H1 (cell line): ENCODE results near the gene TAF1D. TPM values are rescaled to one million over a fixed set of nuclear protein-coding genes. Genes with fewer than 3 reads are reported as not detected.

ENCODE experiments used
- CEBPB ChIP-seq: IDR thresholded peaks from 2 replicates; pipeline ENCODE4 v1.6.1; 2012; ENCODE audit warnings: low read depth, low read length
- CHD2 ChIP-seq: IDR thresholded peaks from 2 replicates; pipeline ENCODE4 v1.6.1; 2012; ENCODE audit warnings: low read length, improper control_type of control experiment
- PHF8 ChIP-seq: fragments of 200-600 bp; sonication (generic); conservative IDR thresholded peaks from 2 replicates; pipeline ENCODE4 v1.7.1; 2012; ENCODE audit warnings: low read depth, mild to moderate bottlenecking, inconsistent platforms, low read length, moderate library complexity
- SIRT6 ChIP-seq: IDR thresholded peaks from one replicate; pipeline ENCODE4 v1.7.1; 2012; ENCODE audit warnings: low read length, inconsistent platforms
- TAF7 ChIP-seq: optimal IDR thresholded peaks from 2 replicates; pipeline ENCODE3; 2011; ENCODE audit warnings: low read depth, mild to moderate bottlenecking, inconsistent platforms, low read length, moderate library complexity, borderline replicate concordance
- polyA plus RNA-seq, 7 experiments: library from polyadenylated mRNA; depleted of rRNA in 3 of 7; stranded (reverse) in 5 of 7; unstranded in 2 of 7; fragments of >200 nt in 5 of 7; fragments of 200-250 nt in 2 of 7; gene quantifications; 1 replicate in 5 of 7; 2 replicates in 1 of 7; 4 replicates in 1 of 7; pipeline versions ENCODE4 v1.2.1 to v1.2.3, GENCODE V29; 2011 to 2013; ENCODE audit warnings: missing spikeins in 2 of 7, mixed read lengths in 2 of 7
- total RNA-seq: library from RNA; stranded (reverse); fragmentation: NEBNext Ultra II Directional; extraction: Animal tissue kit (Norgen Biotek cat#: 25700); gene quantifications from 2 replicates; pipeline ENCODE4 v1.2.1, GENCODE V29; 2021
- TF ChIP-seq, protein P1 (sequence below): fragments of 300-600 bp; sonication (generic); IDR thresholded peaks from 2 replicates; pipeline ENCODE4 v1.7.1; 2012; ENCODE audit warnings: low read length, moderate library complexity, mild to moderate bottlenecking, inconsistent platforms; ENCODE audit not compliant: insufficient replicate concordance
- TF ChIP-seq, protein P2 (sequence below): IDR thresholded peaks from 2 replicates; pipeline ENCODE4 v1.6.1; 2012; ENCODE audit warnings: inconsistent platforms

Gene TAF1D
- total and polyA plus RNA-seq, 2 of the 8 experiments (the other 6 are each of a cell fraction or from before 2014, with no cell fraction given), result 64.7 to 212 TPM

DNA sequence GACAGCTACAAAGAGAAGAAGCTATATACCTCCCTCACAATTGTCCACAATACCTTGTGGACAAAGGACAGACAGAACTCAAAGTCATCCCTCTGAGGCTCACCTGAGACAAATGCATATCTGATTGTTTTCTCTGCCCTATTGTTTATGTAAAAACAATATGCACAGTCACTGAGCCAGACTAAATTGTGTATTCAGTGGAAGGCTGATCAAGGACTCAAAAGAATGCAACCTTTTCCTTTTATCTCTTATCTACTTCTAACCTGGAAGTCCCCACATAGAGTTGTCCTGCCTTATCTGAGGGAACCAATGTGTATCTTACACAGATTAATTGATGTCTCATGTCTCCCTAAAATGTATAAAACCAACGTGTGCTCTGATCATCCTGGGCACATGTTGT lies 28.9 kb upstream of the TAF1D start (continued):
- TF ChIP-seq, protein P1, sequence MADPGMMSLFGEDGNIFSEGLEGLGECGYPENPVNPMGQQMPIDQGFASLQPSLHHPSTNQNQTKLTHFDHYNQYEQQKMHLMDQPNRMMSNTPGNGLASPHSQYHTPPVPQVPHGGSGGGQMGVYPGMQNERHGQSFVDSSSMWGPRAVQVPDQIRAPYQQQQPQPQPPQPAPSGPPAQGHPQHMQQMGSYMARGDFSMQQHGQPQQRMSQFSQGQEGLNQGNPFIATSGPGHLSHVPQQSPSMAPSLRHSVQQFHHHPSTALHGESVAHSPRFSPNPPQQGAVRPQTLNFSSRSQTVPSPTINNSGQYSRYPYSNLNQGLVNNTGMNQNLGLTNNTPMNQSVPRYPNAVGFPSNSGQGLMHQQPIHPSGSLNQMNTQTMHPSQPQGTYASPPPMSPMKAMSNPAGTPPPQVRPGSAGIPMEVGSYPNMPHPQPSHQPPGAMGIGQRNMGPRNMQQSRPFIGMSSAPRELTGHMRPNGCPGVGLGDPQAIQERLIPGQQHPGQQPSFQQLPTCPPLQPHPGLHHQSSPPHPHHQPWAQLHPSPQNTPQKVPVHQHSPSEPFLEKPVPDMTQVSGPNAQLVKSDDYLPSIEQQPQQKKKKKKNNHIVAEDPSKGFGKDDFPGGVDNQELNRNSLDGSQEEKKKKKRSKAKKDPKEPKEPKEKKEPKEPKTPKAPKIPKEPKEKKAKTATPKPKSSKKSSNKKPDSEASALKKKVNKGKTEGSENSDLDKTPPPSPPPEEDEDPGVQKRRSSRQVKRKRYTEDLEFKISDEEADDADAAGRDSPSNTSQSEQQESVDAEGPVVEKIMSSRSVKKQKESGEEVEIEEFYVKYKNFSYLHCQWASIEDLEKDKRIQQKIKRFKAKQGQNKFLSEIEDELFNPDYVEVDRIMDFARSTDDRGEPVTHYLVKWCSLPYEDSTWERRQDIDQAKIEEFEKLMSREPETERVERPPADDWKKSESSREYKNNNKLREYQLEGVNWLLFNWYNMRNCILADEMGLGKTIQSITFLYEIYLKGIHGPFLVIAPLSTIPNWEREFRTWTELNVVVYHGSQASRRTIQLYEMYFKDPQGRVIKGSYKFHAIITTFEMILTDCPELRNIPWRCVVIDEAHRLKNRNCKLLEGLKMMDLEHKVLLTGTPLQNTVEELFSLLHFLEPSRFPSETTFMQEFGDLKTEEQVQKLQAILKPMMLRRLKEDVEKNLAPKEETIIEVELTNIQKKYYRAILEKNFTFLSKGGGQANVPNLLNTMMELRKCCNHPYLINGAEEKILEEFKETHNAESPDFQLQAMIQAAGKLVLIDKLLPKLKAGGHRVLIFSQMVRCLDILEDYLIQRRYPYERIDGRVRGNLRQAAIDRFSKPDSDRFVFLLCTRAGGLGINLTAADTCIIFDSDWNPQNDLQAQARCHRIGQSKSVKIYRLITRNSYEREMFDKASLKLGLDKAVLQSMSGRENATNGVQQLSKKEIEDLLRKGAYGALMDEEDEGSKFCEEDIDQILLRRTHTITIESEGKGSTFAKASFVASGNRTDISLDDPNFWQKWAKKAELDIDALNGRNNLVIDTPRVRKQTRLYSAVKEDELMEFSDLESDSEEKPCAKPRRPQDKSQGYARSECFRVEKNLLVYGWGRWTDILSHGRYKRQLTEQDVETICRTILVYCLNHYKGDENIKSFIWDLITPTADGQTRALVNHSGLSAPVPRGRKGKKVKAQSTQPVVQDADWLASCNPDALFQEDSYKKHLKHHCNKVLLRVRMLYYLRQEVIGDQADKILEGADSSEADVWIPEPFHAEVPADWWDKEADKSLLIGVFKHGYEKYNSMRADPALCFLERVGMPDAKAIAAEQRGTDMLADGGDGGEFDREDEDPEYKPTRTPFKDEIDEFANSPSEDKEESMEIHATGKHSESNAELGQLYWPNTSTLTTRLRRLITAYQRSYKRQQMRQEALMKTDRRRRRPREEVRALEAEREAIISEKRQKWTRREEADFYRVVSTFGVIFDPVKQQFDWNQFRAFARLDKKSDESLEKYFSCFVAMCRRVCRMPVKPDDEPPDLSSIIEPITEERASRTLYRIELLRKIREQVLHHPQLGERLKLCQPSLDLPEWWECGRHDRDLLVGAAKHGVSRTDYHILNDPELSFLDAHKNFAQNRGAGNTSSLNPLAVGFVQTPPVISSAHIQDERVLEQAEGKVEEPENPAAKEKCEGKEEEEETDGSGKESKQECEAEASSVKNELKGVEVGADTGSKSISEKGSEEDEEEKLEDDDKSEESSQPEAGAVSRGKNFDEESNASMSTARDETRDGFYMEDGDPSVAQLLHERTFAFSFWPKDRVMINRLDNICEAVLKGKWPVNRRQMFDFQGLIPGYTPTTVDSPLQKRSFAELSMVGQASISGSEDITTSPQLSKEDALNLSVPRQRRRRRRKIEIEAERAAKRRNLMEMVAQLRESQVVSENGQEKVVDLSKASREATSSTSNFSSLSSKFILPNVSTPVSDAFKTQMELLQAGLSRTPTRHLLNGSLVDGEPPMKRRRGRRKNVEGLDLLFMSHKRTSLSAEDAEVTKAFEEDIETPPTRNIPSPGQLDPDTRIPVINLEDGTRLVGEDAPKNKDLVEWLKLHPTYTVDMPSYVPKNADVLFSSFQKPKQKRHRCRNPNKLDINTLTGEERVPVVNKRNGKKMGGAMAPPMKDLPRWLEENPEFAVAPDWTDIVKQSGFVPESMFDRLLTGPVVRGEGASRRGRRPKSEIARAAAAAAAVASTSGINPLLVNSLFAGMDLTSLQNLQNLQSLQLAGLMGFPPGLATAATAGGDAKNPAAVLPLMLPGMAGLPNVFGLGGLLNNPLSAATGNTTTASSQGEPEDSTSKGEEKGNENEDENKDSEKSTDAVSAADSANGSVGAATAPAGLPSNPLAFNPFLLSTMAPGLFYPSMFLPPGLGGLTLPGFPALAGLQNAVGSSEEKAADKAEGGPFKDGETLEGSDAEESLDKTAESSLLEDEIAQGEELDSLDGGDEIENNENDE, result no peak
- TF ChIP-seq PHF8, result no peak
- no peak for TF ChIP-seq SIRT6
- TF ChIP-seq TAF7, result no peak
- TF ChIP-seq CEBPB, result no peak
- TF ChIP-seq, protein P2, sequence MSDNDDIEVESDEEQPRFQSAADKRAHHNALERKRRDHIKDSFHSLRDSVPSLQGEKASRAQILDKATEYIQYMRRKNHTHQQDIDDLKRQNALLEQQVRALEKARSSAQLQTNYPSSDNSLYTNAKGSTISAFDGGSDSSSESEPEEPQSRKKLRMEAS, result no peak
- no peak for TF ChIP-seq CHD2
